Fibroblast of pulmonary artery (primary cell): ENCODE data around the gene CSMD2.

ENCODE experiments used
- DNase-seq: peaks from one replicate; pipeline ENCODE4 v3.0.0-alpha.2; 2010; ENCODE audit warnings: low read depth
- H3K4me3 ChIP-seq: replicated peaks from 2 replicates; pipeline ENCODE4 v1.5.1; 2011; ENCODE audit warnings: low read depth, mild to moderate bottlenecking, control low read depth, low read length, moderate library complexity
- CTCF ChIP-seq: IDR thresholded peaks from 2 replicates; pipeline ENCODE4 v1.5.1; 2011; ENCODE audit warnings: mild to moderate bottlenecking, control low read depth, low read length, inconsistent platforms; ENCODE audit errors: missing control alignments

CSMD2 gene

GRCh38 chr1:33560680-33561079, 604.4 kb downstream of the CSMD2 start:
- no peak for TF ChIP-seq CTCF
- no peak overlapping the region for H3K4me3 ChIP-seq
- no peak for DNase-seq

GRCh38 chr1:33548721-33549120, 616.3 kb downstream of the CSMD2 start:
- no peak for TF ChIP-seq CTCF
- no peak overlapping the region for H3K4me3 ChIP-seq
- DNase-seq: no peak

GRCh38 chr1:33548319-33548718, 616.7 kb downstream of the CSMD2 start:
- no peak for DNase-seq
- H3K4me3 ChIP-seq: no peak overlapping the region
- no peak for TF ChIP-seq CTCF

DNA sequence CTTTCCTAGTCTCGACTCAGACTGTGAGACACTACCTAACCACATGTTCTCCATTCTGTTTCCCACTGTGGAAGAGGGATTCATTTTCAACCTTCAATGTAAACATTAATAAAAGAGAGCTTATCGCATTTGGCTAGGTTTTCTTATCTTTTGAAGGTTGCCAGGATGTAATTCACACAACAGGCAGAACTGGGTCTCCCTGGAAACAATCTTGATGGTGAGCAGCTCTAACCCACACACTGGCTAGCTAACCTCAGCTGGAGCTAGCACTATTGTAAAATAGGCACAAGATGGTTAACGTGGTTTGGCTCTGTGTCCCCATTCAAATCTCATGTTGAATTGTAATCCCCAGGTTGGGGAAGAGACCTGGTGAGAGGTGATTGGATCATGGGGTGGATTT, 617.5 kb downstream of the CSMD2 start:
- DNase-seq: no peak
- TF ChIP-seq CTCF: no peak

DNA sequence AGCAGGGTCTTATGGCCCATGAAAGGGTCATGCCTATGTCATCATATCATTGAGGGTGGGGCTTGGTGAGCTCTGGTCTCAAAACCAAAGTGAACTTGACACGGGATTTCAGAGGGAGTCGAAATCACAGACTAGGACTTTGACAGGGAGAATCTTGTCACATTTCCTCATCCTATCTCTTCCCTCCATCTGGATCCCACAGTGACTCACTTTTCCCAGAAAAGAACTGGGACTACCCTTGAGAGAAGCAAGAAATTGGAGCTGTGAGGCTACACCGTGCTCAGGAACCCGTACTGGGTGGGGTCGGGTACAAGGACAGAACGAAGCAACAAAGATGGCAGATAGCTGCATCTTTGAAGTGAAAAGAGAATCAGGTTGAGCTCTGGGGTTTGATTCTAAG, 623.1 kb downstream of the CSMD2 start:
- H3K4me3 ChIP-seq: no peak overlapping the region
- TF ChIP-seq CTCF: no peak
- no peak for DNase-seq

More for the DNA sequence above, 617.5 kb downstream of the CSMD2 start:
- no peak overlapping the region for H3K4me3 ChIP-seq

- DNase-seq: no peak
- TF ChIP-seq CTCF: no peak
- H3K4me3 ChIP-seq: no peak overlapping the region
Measured at GRCh38 chr1:33537885-33538284, 627.1 kb downstream of the CSMD2 start.

DNA sequence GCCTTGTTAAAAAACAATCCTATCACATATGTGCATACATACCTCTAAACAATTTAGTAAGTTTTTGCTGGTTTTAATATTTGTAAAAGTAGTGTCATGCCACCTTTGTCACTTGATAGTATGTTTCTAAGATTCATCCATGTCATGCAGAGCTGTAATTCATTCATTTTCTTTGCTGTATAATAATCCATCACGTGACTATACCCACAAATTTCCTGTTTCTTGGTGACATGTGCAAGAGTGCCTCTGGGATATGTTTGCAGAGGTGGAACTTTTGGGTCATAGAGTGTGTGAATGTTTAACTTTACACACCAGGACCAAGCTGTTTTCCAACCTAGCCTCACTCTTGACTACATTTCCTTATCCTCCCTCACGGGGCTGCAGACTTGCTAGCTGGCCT, 629.7 kb downstream of the CSMD2 start:
- no peak overlapping the region for H3K4me3 ChIP-seq
- DNase-seq: no peak
- TF ChIP-seq CTCF: no peak
